Stimulated activated CD8-positive, alpha-beta memory T cell treated with anti-CD3 and anti-CD28 coated beads, Interleukin-15, amount 100 ng/mL, for 1 hour (primary cell): Measurements from ENCODE around the gene BACE1-AS.

Experiments
- DNase-seq: peaks from one replicate; pipeline ENCODE4 v3.0.0-alpha.2; 2020; ENCODE audit warnings: low read depth

BACE1-AS gene

DNA sequence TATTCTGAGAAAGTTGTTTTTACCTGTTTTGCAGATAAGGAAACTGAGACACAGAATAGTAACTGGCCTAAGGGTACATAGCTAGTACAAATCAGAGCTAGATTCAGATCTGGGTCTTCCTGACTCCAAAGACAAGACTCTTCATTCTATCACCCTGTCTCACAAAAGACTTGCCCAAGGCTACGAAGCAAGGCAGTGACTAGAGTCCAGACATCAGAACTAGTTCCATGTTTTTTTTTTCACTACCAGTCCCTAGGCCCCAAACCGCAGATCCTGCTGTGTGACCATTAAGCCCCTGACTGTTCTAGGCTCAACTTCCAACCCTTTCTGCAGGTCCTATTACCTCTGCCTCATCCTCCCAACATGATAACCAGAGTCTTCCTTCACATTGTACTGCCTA, 1.5 kb downstream of the BACE1-AS start:
- DNase-seq: no peak

DNA sequence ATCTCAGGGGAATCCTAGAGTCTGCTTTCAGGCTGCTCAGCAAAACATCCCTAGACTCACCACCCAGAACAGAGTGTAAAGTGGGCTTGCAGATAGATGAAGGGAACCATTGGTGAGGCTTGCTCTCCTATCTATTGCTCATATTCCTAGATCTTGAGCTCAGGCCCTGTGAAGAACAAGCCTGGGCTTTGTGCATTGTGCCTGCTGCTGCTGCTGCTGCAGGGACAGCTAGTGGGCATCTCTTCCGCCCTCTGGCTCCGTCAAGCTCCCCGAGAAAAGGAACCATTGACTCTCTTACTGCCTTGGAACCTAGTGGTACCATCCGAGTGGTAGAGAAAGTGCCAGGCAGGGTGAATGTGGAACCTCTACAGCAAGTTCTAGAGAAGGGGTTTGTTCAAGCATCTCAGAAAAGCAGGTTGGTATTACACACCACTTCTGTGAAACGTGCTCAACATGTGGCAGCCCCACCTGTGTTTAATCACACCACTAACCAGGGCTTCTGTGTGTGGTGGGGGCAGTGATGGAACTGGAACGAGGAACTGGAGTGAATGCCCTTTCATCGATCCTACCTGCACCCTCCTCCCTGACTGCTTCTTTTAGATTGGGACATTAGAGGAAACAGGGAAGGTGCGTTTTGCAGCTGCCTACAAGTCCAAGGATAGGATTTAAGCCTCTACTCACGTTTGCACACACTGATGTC, 4.4 kb downstream of the BACE1-AS start:
- no peak for DNase-seq

GRCh38 chr11:117296881-117297280, 5.7 kb downstream of the BACE1-AS start:
- no peak for DNase-seq

DNA sequence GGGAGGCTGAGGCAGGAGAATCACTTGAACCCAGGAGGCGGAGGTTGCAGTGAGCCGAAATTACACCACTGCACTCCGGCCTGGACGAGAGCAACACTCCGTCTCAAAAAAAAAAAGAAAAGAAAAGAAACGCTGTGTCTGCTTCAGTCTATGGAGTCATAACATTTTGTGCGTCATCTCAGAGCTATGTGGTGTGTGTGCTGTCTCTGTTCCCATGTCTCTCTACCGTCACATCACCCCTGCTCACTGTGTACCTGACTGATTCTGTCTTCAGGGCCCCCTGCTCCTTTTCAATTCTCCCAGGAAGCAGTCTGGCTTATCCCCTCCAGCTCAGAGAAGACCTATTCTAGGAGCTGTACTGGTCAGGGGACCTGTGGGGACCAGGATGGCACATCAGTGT, 7.0 kb downstream of the BACE1-AS start:
- no peak for DNase-seq

- no peak for DNase-seq
Observed at GRCh38 chr11:117299351-117300282, 8.5 kb downstream of the BACE1-AS start.

GRCh38 chr11:117300283-117300663, 9.1 kb downstream of the BACE1-AS start:
- DNase-seq: no peak

GRCh38 chr11:117300773-117301172, 9.6 kb downstream of the BACE1-AS start:
- no peak for DNase-seq

DNA sequence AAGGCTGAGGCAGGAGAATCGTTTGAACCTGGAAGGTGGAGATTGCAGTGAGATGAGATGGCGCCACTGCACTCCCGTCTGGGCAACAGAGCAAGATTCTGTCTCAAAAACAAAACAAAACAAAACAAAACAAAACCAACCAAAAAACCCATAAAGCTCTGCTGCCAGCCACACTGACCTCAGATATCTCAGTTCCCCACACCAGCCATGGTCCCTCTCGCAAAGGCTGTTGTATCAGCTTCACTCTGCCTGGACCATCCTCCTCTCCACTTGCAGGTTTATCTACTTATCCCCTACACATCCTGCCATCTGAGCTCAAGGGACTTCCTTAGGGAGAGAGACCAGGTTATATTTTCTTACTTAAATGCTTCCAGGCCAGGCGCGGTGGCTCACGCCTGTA, 11.1 kb downstream of the BACE1-AS start:
- no peak for DNase-seq

GRCh38 chr11:117303101-117303500, 12.0 kb downstream of the BACE1-AS start:
- no peak for DNase-seq

DNA sequence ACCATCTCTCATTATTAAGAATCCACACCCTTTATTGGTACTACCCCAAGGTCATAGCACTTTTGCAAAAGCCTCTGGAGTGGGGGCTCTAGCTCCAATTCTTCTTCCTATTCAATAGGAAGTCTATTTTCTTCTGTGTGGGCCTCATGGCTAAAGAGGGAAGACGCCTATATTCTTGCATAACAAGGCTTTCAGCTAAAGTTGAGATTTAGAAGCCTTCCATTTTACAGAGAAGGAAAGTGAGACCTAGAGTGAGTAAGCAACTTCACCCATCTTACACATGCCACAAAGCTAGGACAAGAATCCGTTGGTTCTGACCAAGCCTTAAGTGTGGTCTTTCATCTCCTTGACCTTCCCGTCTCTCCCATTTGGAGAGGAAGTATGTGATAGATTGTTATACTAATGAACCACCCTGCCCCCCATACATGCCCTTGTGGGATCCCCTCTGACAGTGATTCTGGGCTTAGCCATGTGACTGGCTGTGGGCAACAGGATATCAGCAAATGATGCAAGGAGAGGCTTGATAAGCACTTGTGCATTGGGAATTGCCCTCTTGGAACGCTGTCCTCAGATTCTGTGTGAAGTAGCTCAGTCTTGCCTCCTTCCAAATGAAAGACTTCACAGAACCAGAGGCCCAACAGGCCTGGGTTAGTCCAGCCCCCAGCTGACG, 12.6 kb downstream of the BACE1-AS start:
- no peak for DNase-seq

DNA sequence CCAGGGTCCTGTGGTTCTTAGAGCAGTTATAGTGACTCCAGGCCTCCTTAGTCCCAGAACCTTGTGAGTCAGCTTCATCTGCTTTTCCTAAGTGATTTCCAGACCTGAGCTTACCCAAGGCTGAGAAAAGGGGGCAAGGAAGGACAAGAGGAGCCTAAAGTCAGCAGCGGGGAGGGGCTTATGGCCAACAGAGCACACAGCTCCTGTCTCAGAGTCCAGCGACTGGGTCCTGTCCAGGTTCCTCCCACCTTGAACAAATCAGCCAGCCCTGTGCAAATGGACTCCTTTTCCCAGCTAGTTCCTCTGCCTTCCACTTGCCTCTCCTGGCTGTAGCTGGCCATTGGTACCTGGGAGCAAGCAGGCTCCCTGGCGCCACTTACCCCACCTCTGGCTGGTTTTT, 14.0 kb downstream of the BACE1-AS start:
- no peak for DNase-seq

GRCh38 chr11:117309310-117309709, 18.2 kb downstream of the BACE1-AS start:
- no peak for DNase-seq

DNA sequence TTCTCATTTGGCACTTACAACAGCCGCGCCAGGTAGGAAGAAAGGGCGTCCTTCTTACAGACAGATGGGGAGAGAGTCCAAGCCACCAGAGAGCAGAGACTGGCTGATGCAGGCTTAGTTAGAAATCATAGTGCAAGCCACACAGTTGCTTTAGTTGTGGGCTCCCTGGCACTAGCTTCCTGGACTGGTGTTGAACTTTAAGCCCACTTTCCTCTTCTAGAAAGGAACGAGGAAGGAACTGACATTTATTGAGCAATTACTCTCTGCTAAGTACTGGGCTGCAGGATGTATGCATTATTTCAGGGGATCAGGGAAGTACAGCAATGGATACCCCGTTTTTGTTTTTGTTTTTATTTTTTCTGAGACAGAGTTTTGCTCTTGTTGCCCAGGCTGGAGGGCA, 21.9 kb downstream of the BACE1-AS start:
- DNase-seq: no peak

- DNase-seq: no peak
Observed at GRCh38 chr11:117313828-117314768, 23.0 kb downstream of the BACE1-AS start.

DNA sequence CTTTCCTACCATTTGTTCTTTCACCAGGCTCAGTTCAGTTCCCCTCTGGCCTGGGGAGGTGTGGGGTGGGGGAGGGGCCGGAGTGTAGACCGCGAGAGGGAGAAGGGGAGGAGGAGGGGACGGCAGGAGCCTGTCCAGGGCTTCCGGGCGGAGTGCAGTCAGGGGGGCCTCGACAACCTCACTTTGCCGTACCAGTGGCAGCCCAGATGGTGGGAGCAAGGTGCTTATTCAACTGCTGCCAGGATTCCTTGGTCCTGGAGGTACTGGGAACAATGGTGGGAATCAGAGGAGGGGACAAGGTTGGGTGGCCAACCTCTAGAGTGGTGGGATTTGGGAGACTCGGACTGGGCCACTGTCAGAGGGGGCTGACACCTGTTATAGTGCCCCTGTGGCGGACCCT, 23.7 kb downstream of the BACE1-AS start:
- no peak for DNase-seq

GRCh38 chr11:117315285-117316196, 24.4 kb downstream of the BACE1-AS start:
- DNase-seq: no peak

DNA sequence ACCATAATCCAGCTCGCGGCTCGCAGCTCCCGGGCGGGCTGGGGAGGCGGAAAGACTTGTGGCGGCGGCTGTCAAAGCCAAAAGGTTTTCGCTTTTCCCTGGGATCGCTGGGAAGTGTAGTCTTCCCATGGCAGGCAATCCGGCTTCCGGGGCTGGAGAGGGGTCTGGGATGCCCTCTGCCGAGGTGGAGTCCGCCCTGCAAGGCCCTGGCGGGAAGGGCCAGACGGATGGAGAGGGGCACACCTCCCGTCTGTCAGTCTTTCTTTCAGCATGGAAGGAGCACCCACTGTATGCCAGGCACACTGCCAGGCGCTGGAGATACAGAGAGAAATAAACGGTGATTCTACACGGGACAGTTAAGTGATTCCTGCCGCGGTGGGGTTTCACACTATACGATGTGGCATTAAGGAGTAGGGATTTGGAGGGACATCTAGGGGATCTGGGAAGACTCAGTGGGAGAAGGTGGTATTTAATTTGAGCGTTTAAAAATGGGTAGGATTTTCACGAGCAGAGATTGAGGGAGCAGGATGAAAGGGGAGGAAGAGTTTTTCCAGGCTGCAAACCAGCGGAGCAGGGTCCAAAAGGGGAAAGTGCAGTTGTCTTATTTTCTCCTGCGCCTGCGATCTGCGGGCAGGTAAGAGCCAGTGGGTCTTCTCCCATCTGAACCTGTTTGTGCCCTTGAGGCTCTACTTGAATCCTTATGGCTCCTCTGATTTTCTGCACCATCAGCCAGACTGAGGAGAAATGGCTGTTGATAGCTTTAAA, 25.2 kb downstream of the BACE1-AS start, which contains the start of gene BACE1:
Gene BACE1 (minus strand): TSS at position 60 of the 765 bp plus-strand sequence. CDS start 461 bp downstream, outside the sequence.
- DNase-seq: no peak

DNA sequence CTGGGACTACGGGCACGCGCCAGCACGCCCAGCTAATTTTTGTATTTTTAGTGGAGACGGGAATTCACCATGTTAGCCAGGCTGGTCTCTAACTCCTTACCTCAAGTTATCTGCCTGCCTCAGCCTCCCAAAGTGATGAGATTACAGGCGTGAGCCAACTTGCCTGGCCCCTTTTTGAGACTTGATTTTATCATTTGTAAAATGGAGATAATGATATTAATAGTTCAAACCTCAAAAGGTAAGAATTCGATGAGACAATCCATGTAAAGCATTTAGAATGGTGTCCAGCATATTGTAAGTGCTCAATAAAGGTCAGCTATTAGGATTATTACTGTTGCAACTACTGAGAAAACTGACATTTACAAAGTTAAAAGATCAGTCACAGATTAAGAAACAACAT, 27.6 kb downstream of the BACE1-AS start:
- DNase-seq: no peak

- DNase-seq: no peak
Observed at GRCh38 chr11:117319214-117319840, 28.2 kb downstream of the BACE1-AS start.
